22Rv1 (cell line): Measurements from ENCODE around the gene ELOVL2.

ENCODE experiments used
- ZFX ChIP-seq: fragments of 450-650 bp; IDR thresholded peaks from 2 replicates; pipeline ENCODE4 v1.6.1; 2017; ENCODE audit warnings: antibody characterized with exemption, borderline replicate concordance
- TF ChIP-seq, protein P1 (sequence below): fragments of 450-650 bp; IDR thresholded peaks from 2 replicates; pipeline ENCODE4 v1.5.1; 2017; ENCODE audit warnings: mild to moderate bottlenecking

- TF ChIP-seq, protein P1, sequence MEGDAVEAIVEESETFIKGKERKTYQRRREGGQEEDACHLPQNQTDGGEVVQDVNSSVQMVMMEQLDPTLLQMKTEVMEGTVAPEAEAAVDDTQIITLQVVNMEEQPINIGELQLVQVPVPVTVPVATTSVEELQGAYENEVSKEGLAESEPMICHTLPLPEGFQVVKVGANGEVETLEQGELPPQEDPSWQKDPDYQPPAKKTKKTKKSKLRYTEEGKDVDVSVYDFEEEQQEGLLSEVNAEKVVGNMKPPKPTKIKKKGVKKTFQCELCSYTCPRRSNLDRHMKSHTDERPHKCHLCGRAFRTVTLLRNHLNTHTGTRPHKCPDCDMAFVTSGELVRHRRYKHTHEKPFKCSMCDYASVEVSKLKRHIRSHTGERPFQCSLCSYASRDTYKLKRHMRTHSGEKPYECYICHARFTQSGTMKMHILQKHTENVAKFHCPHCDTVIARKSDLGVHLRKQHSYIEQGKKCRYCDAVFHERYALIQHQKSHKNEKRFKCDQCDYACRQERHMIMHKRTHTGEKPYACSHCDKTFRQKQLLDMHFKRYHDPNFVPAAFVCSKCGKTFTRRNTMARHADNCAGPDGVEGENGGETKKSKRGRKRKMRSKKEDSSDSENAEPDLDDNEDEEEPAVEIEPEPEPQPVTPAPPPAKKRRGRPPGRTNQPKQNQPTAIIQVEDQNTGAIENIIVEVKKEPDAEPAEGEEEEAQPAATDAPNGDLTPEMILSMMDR = no peak
- TF ChIP-seq ZFX = no peak
Observed at GRCh38 chr6:11012295-11012754, 31.8 kb downstream of the ELOVL2 start.
